OCI-LY3 (cell line): ENCODE results near the gene CPHXL.

Source experiments
- EZH2phosphoT487 ChIP-seq: fragments of 200-600 bp; shearing (Covaris generic); IDR thresholded peaks from 2 replicates; pipeline ENCODE4 v1.6.1; 2018; ENCODE audit warnings: antibody characterized with exemption, mixed run types, low read depth
- TF ChIP-seq, protein P1 (sequence below): fragments of 200-600, 300-600 bp; sonication (generic); IDR thresholded peaks from 2 replicates; pipeline ENCODE4 v1.5.1; 2014; ENCODE audit warnings: antibody characterized with exemption, low read length, low read depth

DNA sequence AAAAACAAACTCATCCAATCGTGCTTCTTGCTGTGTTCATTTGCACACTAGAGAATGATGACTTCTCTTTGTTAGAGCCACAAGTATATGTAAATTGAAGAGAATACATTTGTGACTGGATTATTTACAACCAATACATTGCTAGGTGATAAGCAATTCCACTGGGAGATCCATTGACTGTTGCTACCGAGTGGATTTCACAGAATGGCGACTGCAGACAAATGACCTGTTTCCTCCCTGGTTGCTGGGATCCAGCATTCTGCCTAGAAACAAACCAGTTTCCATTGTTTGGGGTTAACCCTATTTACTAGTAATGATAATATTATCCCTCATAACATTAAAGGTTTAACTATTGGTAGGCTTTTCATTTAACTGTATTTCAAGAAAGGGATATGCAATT lies 36.9 kb upstream of the CPHXL start:
- TF ChIP-seq, protein P1, sequence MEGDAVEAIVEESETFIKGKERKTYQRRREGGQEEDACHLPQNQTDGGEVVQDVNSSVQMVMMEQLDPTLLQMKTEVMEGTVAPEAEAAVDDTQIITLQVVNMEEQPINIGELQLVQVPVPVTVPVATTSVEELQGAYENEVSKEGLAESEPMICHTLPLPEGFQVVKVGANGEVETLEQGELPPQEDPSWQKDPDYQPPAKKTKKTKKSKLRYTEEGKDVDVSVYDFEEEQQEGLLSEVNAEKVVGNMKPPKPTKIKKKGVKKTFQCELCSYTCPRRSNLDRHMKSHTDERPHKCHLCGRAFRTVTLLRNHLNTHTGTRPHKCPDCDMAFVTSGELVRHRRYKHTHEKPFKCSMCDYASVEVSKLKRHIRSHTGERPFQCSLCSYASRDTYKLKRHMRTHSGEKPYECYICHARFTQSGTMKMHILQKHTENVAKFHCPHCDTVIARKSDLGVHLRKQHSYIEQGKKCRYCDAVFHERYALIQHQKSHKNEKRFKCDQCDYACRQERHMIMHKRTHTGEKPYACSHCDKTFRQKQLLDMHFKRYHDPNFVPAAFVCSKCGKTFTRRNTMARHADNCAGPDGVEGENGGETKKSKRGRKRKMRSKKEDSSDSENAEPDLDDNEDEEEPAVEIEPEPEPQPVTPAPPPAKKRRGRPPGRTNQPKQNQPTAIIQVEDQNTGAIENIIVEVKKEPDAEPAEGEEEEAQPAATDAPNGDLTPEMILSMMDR = no peak
- no peak for TF ChIP-seq EZH2phosphoT487
